K562 (cell line): ENCODE results near the gene CKS2. TPM values are rescaled to one million over a fixed set of nuclear protein-coding genes. Genes with fewer than 3 reads are reported as not detected.

Experiments used
- ASH1L ChIP-seq: fragments of 450-650 bp; IDR thresholded peaks from 2 replicates; pipeline ENCODE4 v1.6.1; 2018; ENCODE audit warnings: borderline replicate concordance, mild to moderate bottlenecking, low read depth; ENCODE audit not compliant: partially characterized antibody
- ATF1 ChIP-seq, 2 experiments: fragments of 450-650 bp in 1 of 2; IDR thresholded peaks; 2 replicates each; pipeline ENCODE4 v1.6.1; 2016; ENCODE audit warnings: missing compliant biosample characterization in 1 of 2, missing genetic modification characterization in 1 of 2
- ATF4 ChIP-seq: fragments of 450-650 bp; formaldehyde crosslinking; IDR thresholded peaks from 2 replicates; pipeline ENCODE4 v1.4.0; 2022; ENCODE audit warnings: mild to moderate bottlenecking, moderate library complexity
- ATF7 ChIP-seq: fragments of 450-650 bp; IDR thresholded peaks from 2 replicates; pipeline ENCODE4 v1.7.1; 2014; ENCODE audit warnings: mild to moderate bottlenecking, moderate library complexity
- CREM ChIP-seq: IDR thresholded peaks from 2 replicates; pipeline ENCODE4 v1.6.1; 2014; ENCODE audit warnings: antibody characterized with exemption, low read depth
- CTCF ChIP-seq, 3 experiments: IDR thresholded peaks in 2 of 3; conservative IDR thresholded peaks in 1 of 3; 2 replicates each; pipeline ENCODE4 v1.5.1; 2011 to 2012; ENCODE audit warnings: low read length in 3 of 3, mild to moderate bottlenecking in 3 of 3, control low read depth in 2 of 3, improper control_type of control experiment in 1 of 3, inconsistent platforms in 1 of 3, low read depth in 1 of 3, mixed read lengths in 1 of 3, moderate library complexity in 1 of 3; ENCODE audit not compliant: insufficient read depth in 2 of 3
- FOXK2 ChIP-seq, 2 experiments: fragments of 450-650 bp; IDR thresholded peaks in 1 of 2; conservative IDR thresholded peaks in 1 of 2; 2 replicates each; pipeline ENCODE4 v1.6.1; 2016; ENCODE audit warnings: low read depth in 2 of 2, mild to moderate bottlenecking in 1 of 2
- FOXP4 ChIP-seq: sonication (generic); formaldehyde crosslinking; IDR thresholded peaks from 2 replicates; pipeline ENCODE4 v1.8.0; 2022; ENCODE audit warnings: mild to moderate bottlenecking, missing genetic modification reagents, borderline replicate concordance
- HCFC1 ChIP-seq: IDR thresholded peaks from 2 replicates; pipeline ENCODE4 v1.6.1; 2012; ENCODE audit warnings: low read depth, low read length, improper control_type of control experiment
- KLF10 ChIP-seq: fragments of 250-450 bp; sonication (Bioruptor Pico); IDR thresholded peaks from 2 replicates; pipeline ENCODE4 v1.6.1; 2021; ENCODE audit warnings: matching md5 sums
- PML ChIP-seq: IDR thresholded peaks from 2 replicates; pipeline ENCODE4 v1.6.1; 2012; ENCODE audit warnings: low read length, inconsistent platforms
- RAD51 ChIP-seq: fragments of 450-650 bp; IDR thresholded peaks from 2 replicates; pipeline ENCODE4 v1.7.1; 2016; ENCODE audit warnings: low read depth, mild to moderate bottlenecking, borderline replicate concordance
- RBFOX2 ChIP-seq: fragments of 200-400 bp; formaldehyde crosslinking; IDR thresholded peaks from 2 replicates; pipeline ENCODE4 v1.6.1; 2017; ENCODE audit warnings: low read depth, mild to moderate bottlenecking, low read length, moderate library complexity
- RBM39 ChIP-seq: fragments of 200-400 bp; formaldehyde crosslinking; optimal IDR thresholded peaks from 2 replicates; pipeline ENCODE3; 2018; ENCODE audit warnings: low read depth, low read length
- SMAD4 ChIP-seq: fragments of 250-450 bp; sonication (Bioruptor Pico); conservative IDR thresholded peaks from 2 replicates; pipeline ENCODE4 v1.8.0; 2021; ENCODE audit warnings: inconsistent platforms, mild to moderate bottlenecking, moderate library complexity
- TAF1 ChIP-seq: IDR thresholded peaks from 2 replicates; pipeline ENCODE4 v1.6.1; 2011; ENCODE audit warnings: mild to moderate bottlenecking, low read length, moderate library complexity; ENCODE audit not compliant: insufficient read depth, control insufficient read depth, severe bottlenecking; ENCODE audit errors: extremely low read depth
- TFE3 ChIP-seq: fragments of 450-650 bp; formaldehyde crosslinking; IDR thresholded peaks from 2 replicates; pipeline ENCODE4 v1.4.0; 2020; ENCODE audit warnings: mild to moderate bottlenecking, mixed read lengths
- ZNF311 ChIP-seq: fragments of 250-450 bp; sonication (Bioruptor Pico); IDR thresholded peaks from 2 replicates; pipeline ENCODE4 v1.4.0; 2020; ENCODE audit warnings: mild to moderate bottlenecking, moderate library complexity
- ZNF511 ChIP-seq: sonication (generic); formaldehyde crosslinking; IDR thresholded peaks from 2 replicates; pipeline ENCODE4 v1.8.0; 2022; ENCODE audit warnings: mild to moderate bottlenecking, missing genetic modification reagents
- ZNF717 ChIP-seq: fragments of 250-450 bp; sonication (Bioruptor Pico); IDR thresholded peaks from 2 replicates; pipeline ENCODE4 v1.5.0; 2021
- polyA plus RNA-seq, 8 experiments: library from polyadenylated mRNA; depleted of rRNA in 4 of 8; stranded (reverse) in 5 of 8; unstranded in 3 of 8; fragments of >200 nt; fragmentation: Nextera tagmentation in 2 of 8; fragmentation: Illumina TruSeq in 1 of 8; extraction: Ambion mirVana in 2 of 8; extraction: Trizol in 1 of 8; gene quantifications; 2 replicates each; pipeline versions ENCODE4 v1.2.1 to v1.2.3, GENCODE V29; 2011 to 2014; ENCODE audit warnings: inconsistent platforms in 1 of 8, missing spikeins in 1 of 8
- total RNA-seq, 7 experiments: library from RNA; depleted of rRNA in 6 of 7; stranded (reverse); fragments of >200 nt in 6 of 7; fragmentation: Illumina TruSeq in 2 of 7; extraction: Trizol in 2 of 7; gene quantifications; 2 replicates each; pipeline versions ENCODE4 v1.2.1 to v1.2.3, GENCODE V29; 2011 to 2021; ENCODE audit warnings: low replicate concordance in 1 of 7

The CKS2 gene
- total and polyA plus RNA-seq, 9 of the 15 experiments (the other 6 are each of a cell fraction or from before 2014, with no cell fraction given) = 123 to 941 (median 321) TPM

GRCh38 chr9:89310475-89311345 lies at the start of gene CKS2 (continued):
- TF ChIP-seq TFE3 (peak; percentile 51; the same call in 1 of the 2 replicates), ASH1L (peak; percentile 80), ATF1 (CRISPR knock-in tag; IDR thresholded peaks at IDR 0.05) (peak; percentile 61), ATF1 (tag; IDR thresholded peaks at IDR 0.05) (peak; percentile 97), FOXK2 (conservative IDR thresholded peaks at IDR 0.05 in 1 of 2, IDR thresholded peaks at IDR 0.05 in 1 of 2; ENCODE audit: low read depth in 2 of 2) (peak in 1 of 2 experiments; percentile 34; a peak in 2 of 4 replicates), FOXP4 (CRISPR knock-in tag) (no peak), ATF7 (peak; percentile 98), ZNF311 (CRISPR knock-in tag) (no peak), SMAD4 (CRISPR knock-in tag) (peak; percentile 48; the same call in 1 of the 2 replicates), KLF10 (CRISPR knock-in tag) (no peak), TAF1 (peak; percentile 93), RBM39 (no peak), HCFC1 (peak; percentile 47), ATF4 (CRISPR knock-in tag) (0 out of 2 replicates have a peak, but pooled peaks have one; percentile 19), RBFOX2 (peak; percentile 98), ZNF511 (peak; percentile 63; the same call in 1 of the 2 replicates), CREM (peak; percentile 96), RAD51 (peak; percentile 46; the same call in 1 of the 2 replicates), ZNF717 (CRISPR knock-in tag) (peak; percentile 80; the same call in 1 of the 2 replicates), PML (peak; percentile 78), CTCF (IDR thresholded peaks at IDR 0.05 in 2 of 3, conservative IDR thresholded peaks at IDR 0.05 in 1 of 3; ENCODE audit: insufficient read depth in 2 of 3, low read depth in 1 of 3, low read length in 3 of 3) (no peak)
